GM23338 (cell line): ENCODE results near the gene ATP7A.

Experiments
- CREB1 ChIP-seq: fragments of 250-450 bp; sonication (Bioruptor Pico); IDR thresholded peaks from 2 replicates; pipeline ENCODE4 v1.5.0; 2020; ENCODE audit warnings: low read depth, mild to moderate bottlenecking, moderate library complexity
- CTCF ChIP-seq, 2 experiments: fragments of 200-600 bp in 1 of 2; sonication (generic) in 1 of 2; conservative IDR thresholded peaks; 2 replicates each; pipeline versions ENCODE4 v1.5.1 to v1.6.1; 2016 to 2017; ENCODE audit warnings: antibody characterized with exemption in 2 of 2, low read depth in 2 of 2, mild to moderate bottlenecking in 2 of 2, moderate library complexity in 1 of 2
- ETS1 ChIP-seq: IDR thresholded peaks from 2 replicates; pipeline ENCODE4 v1.6.1; 2016; ENCODE audit warnings: antibody characterized with exemption
- EZH2 ChIP-seq: fragments of 200-600 bp; sonication (generic); IDR thresholded peaks from one replicate; pipeline ENCODE4 v1.8.0; 2017; ENCODE audit warnings: antibody characterized with exemption, mild to moderate bottlenecking, low read depth; ENCODE audit not compliant: unreplicated experiment
- EZH2phosphoT487 ChIP-seq: fragments of 200-600 bp; sonication (generic); IDR thresholded peaks from one replicate; pipeline ENCODE4 v1.8.1; 2018; ENCODE audit warnings: antibody characterized with exemption; ENCODE audit not compliant: unreplicated experiment
- JUNB ChIP-seq: IDR thresholded peaks from one replicate; pipeline ENCODE4 v1.6.1; 2016; ENCODE audit warnings: antibody characterized with exemption; ENCODE audit not compliant: unreplicated experiment
- POLR2AphosphoS5 ChIP-seq: IDR thresholded peaks from 2 replicates; pipeline ENCODE4 v1.6.1; 2016; ENCODE audit warnings: antibody characterized with exemption, low read depth
- REST ChIP-seq: IDR thresholded peaks from one replicate; pipeline ENCODE4 v1.6.1; 2018; ENCODE audit warnings: antibody characterized with exemption; ENCODE audit not compliant: unreplicated experiment
- STAT1 ChIP-seq: IDR thresholded peaks from one replicate; pipeline ENCODE4 v1.6.1; 2016; ENCODE audit warnings: antibody characterized with exemption; ENCODE audit not compliant: unreplicated experiment
- ZNF114 ChIP-seq: fragments of 250-450 bp; sonication (Bioruptor Pico); IDR thresholded peaks from 2 replicates; pipeline ENCODE4 v1.5.0; 2020; ENCODE audit warnings: mild to moderate bottlenecking, moderate library complexity
- ZNF462 ChIP-seq: fragments of 250-450 bp; sonication (Bioruptor Pico); IDR thresholded peaks from 2 replicates; pipeline ENCODE4 v1.5.0; 2020; ENCODE audit warnings: mild to moderate bottlenecking, moderate library complexity

GRCh38 chrX:77979870-77980269 lies 69.4 kb downstream of the ATP7A start:
- TF ChIP-seq CTCF (conservative IDR thresholded peaks at IDR 0.05; ENCODE audit: low read depth in 2 of 2), result no peak
- TF ChIP-seq POLR2AphosphoS5, result no peak
- no peak for TF ChIP-seq EZH2
- TF ChIP-seq REST, result no peak
- TF ChIP-seq ZNF114 (CRISPR knock-in tag), result no peak
- TF ChIP-seq EZH2phosphoT487, result no peak
- TF ChIP-seq JUNB, result no peak
- no peak for TF ChIP-seq ETS1
- no peak for TF ChIP-seq ZNF462 (CRISPR knock-in tag)
- no peak for TF ChIP-seq CREB1 (CRISPR knock-in tag)
- TF ChIP-seq STAT1, result no peak
